NB4 (cell line): ENCODE measurements around the gene C12orf76.

Experiments used
- MYC ChIP-seq: IDR thresholded peaks from 2 replicates; pipeline ENCODE4 v1.6.1; 2011; ENCODE audit warnings: low read depth, low read length
- POLR2A ChIP-seq: IDR thresholded peaks from 2 replicates; pipeline ENCODE4 v1.6.1; 2011; ENCODE audit warnings: mild to moderate bottlenecking; ENCODE audit not compliant: insufficient read length; ENCODE audit errors: extremely low read depth
- TF ChIP-seq, protein P1 (sequence below): IDR thresholded peaks from one replicate; pipeline ENCODE4 v1.5.1; 2012; ENCODE audit warnings: low read depth, low read length

DNA sequence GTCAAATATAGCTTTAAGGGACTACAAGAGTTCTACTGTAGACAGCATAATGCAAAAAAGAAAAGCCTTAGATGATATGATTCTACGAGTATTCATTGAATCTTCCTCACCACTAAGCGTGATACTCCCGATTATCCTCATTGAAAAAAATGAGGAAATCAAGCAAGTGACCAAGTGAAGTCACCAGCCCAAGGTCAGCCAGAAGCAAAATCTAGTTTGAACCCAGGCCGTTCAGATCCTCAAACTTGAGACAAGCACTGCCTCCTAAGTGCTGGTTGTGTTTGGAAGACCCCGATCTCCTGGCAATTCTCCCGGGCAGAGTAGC is 53.0 kb downstream of the C12orf76 start:
- TF ChIP-seq MYC, result no peak
- TF ChIP-seq, protein P1, sequence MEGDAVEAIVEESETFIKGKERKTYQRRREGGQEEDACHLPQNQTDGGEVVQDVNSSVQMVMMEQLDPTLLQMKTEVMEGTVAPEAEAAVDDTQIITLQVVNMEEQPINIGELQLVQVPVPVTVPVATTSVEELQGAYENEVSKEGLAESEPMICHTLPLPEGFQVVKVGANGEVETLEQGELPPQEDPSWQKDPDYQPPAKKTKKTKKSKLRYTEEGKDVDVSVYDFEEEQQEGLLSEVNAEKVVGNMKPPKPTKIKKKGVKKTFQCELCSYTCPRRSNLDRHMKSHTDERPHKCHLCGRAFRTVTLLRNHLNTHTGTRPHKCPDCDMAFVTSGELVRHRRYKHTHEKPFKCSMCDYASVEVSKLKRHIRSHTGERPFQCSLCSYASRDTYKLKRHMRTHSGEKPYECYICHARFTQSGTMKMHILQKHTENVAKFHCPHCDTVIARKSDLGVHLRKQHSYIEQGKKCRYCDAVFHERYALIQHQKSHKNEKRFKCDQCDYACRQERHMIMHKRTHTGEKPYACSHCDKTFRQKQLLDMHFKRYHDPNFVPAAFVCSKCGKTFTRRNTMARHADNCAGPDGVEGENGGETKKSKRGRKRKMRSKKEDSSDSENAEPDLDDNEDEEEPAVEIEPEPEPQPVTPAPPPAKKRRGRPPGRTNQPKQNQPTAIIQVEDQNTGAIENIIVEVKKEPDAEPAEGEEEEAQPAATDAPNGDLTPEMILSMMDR, result no peak
- no peak for TF ChIP-seq POLR2A
